ENCODE data around the gene CHST13. TPM values are rescaled to one million over a fixed set of nuclear protein-coding genes. Genes with fewer than 3 reads are reported as not detected.

CHST13 gene
- total RNA-seq, 4 donors from 2014 or later: 0.23 to 0.95 TPM; not detected in 2

GRCh38 chr3:126493739-126494138 is 30.2 kb upstream of the CHST13 start:
- TF ChIP-seq POLR2A (IDR thresholded peaks at IDR 0.05) (no peak), CTCF (IDR thresholded peaks at IDR 0.05) (no peak)
- Histone ChIP-seq H3K4me3 (no peak overlapping the region), H3K9me3 (no peaks in the 10 kb centered on the region), H3K4me1 (no peaks in the 10 kb centered on the region), H3K27me3 (no peaks in the 10 kb centered on the region), H3K36me3 (no peaks in the 10 kb centered on the region), H3K27ac (no peak overlapping the region)
- intact Hi-C loops (cut with DNase I): no loop called here
- no peak for DNase-seq
- 74 to 83% methylated on average over 3 to 9 of the region's 9 CpGs for WGBS, 2 donors

- H3K4me1 ChIP-seq: no peaks in the 10 kb centered on the region
- H3K4me3 ChIP-seq: no peak overlapping the region
- DNase-seq: no peak
- no peak overlapping the region for H3K27ac ChIP-seq
- TF ChIP-seq CTCF (IDR thresholded peaks at IDR 0.05): no peak
- TF ChIP-seq POLR2A (IDR thresholded peaks at IDR 0.05): no peak
- H3K9me3 ChIP-seq: no peaks in the 10 kb centered on the region
- intact Hi-C loops (cut with DNase I): no loop called here
- H3K27me3 ChIP-seq: no peaks in the 10 kb centered on the region
- no peaks in the 10 kb centered on the region for H3K36me3 ChIP-seq
- WGBS, 2 donors: 54 to 56% methylated on average over 4 to 10 of the region's 12 CpGs
Observed at GRCh38 chr3:126494204-126494969, 29.6 kb upstream of the CHST13 start.

- 69 to 79% methylated on average over 4 to 6 of the region's 6 CpGs for WGBS, 2 donors
- H3K36me3 ChIP-seq: no peaks in the 10 kb centered on the region
- H3K4me3 ChIP-seq: no peak overlapping the region
- no peaks in the 10 kb centered on the region for H3K4me1 ChIP-seq
- TF ChIP-seq CTCF (IDR thresholded peaks at IDR 0.05) (no peak), POLR2A (IDR thresholded peaks at IDR 0.05) (no peak)
- intact Hi-C loops (cut with DNase I): no loop called here
- no peaks in the 10 kb centered on the region for H3K9me3 ChIP-seq
- no peak for DNase-seq
- H3K27ac ChIP-seq: no peak overlapping the region
- no peaks in the 10 kb centered on the region for H3K27me3 ChIP-seq
Observed at GRCh38 chr3:126494970-126495230, 29.1 kb upstream of the CHST13 start.

GRCh38 chr3:126495786-126496185 is 28.2 kb upstream of the CHST13 start:
- TF ChIP-seq CTCF (IDR thresholded peaks at IDR 0.05) (no peak), POLR2A (IDR thresholded peaks at IDR 0.05) (no peak)
- Histone ChIP-seq H3K27me3 (no peaks in the 10 kb centered on the region), H3K9me3 (no peaks in the 10 kb centered on the region), H3K4me1 (no peaks in the 10 kb centered on the region), H3K27ac (no peak overlapping the region), H3K36me3 (no peaks in the 10 kb centered on the region), H3K4me3 (no peak overlapping the region)
- DNase-seq: no peak
- intact Hi-C loops (cut with DNase I): no loop called here
- whole genome bisulfite sequencing, 2 donors: 85 to 91% methylated on average over 2 to 3 of the region's 8 CpGs

DNA sequence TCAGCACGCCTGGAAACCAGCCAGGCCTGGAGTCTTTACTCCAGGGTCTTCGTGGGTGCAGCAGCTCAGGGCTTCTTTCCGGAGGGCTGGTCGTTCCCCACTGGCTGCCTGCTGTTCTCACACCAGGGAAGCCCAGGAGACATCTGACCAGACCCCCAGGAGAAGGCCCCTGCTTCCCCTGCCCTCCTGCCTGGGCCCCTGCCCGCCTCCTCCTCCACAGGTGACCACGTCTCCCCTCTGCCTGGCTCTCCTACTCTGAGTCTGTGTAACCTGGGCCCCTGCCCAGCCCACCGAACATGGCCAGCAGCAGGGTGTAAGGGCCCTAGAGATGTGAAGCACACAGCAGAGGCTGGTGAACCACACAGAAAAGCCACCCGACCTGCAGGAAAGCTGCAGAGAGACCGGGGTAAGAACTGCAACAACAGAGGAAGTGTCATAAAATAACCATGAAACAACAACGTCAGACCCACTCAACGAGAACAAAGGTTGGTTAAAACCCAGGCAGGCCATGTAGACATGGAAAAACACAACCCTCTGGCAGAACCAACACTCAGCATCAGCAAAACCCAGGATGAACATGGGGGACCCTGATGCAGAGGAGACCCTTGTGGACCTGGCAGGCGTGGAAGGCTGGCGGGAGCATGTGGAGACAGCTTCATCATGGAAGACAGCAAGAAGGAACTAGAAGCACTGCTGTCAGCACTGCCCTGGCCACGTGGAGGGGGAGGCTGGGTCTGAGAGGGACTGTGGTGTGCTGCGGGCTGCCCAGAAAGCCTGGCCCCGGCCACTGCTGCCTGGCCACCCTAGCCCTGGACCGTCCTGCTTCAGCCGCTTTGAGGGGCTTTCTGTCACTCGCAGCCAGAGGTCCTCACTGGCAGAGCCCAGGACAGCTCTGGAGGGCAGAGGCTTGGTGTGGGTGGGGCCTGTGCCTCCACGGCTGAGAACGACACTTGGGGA is 26.8 kb upstream of the CHST13 start:
- Histone ChIP-seq H3K4me3 (no peak overlapping the region), H3K27ac (no peak overlapping the region), H3K9me3 (no peaks in the 10 kb centered on the region), H3K27me3 (no peaks in the 10 kb centered on the region), H3K4me1 (no peaks in the 10 kb centered on the region), H3K36me3 (no peaks in the 10 kb centered on the region)
- TF ChIP-seq CTCF (IDR thresholded peaks at IDR 0.05) (no peak), POLR2A (IDR thresholded peaks at IDR 0.05) (no peak)
- WGBS, 2 donors: 63 to 67% methylated on average over 8 to 12 of the region's 21 CpGs
- no peak for DNase-seq
- intact Hi-C loops (cut with DNase I): no loop called here
